ENCODE results near the gene RGS3.

Gene RGS3

DNA sequence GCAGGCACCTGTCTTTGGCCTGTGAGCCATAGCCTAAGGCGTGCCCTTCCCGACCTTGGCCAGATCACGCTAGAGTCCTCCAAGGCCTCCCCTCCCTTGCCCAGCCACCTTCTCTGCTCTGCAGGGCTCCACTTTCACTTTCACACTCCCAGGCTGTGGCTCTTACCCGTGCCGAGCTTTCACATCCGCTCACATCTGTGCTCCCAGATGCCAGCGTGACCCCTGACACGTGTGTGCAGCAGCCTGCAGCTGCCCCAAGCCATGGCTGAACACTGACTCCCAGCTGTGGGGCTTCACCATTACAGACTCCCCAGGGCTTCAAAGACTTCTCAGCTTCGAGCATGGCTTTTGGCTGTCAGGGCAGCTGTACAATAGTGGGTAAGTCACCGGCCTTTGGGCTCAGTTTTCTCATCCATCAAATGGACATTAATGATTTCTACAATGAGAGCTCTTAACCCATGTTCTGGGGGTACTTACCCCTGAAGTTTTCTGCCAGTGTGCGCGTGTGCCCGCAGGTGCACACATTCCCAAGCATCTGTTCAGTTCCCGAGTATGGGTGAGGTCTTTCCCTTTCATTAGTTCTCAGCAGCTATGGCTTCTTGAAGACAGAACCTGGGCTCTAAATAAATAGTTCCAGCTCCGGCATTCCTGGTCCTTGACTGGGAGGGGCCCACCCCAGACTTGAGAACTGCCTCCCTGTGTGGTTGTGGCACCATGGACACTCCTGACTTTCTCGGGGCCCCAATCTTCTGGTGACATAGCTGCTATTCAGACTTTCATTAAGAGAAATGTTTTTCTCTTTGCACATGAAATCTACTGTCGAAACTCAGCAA is 118.6 kb downstream of the RGS3 start:
- Histone ChIP-seq H3K4me2 (ENCODE audit: low read length) (peak overlapping the region; percentile 68), H3K9ac (ENCODE audit: low read depth, low read length) (peak overlapping the region; percentile 35), H3K9me3 (replicated peaks; ENCODE audit: low read length) (no peaks in the 10 kb centered on the region), H3K36me3 (ENCODE audit: insufficient read depth, low read length) (peaks cover 18% of the 10 kb centered on the region), H3K27me3 (ENCODE audit: control insufficient read depth, insufficient read depth, low read length) (no peaks in the 10 kb centered on the region), H3K4me1 (ENCODE audit: control insufficient read depth, insufficient read depth, low read length) (peaks cover 54% of the 10 kb centered on the region), H3K4me3 (ENCODE audit: low read length) (peak overlapping the region; percentile 39)

DNA sequence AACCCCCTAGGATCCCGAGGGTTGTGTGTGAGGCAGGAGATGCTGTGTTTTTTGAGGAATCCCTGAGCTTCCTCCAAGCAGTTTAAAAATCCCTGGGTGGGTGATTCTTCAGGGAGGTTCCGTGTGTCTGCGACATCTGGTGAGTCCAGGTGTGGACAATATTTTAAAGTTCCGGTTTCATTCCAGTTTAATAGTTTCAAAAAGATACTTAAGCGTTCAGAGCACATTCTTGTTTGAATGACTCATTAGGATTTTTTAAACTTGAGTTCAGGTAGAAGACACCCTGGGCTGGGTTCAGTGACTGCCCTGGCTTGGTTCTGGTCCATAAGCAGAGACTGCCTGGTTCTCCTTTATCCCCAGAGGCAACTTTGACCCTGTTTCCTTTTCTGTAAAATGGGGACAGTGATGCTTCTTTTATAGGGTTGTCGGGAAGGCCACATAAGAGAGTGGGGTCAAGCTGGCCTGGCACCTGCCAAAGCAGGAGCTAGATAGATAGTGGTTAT is 119.2 kb downstream of the RGS3 start:
- Histone ChIP-seq H3K36me3 (ENCODE audit: insufficient read depth, low read length) (peaks cover 18% of the 10 kb centered on the region), H3K4me2 (ENCODE audit: low read length) (peak overlapping the region; percentile 68), H3K9me3 (replicated peaks; ENCODE audit: low read length) (no peaks in the 10 kb centered on the region), H3K27me3 (ENCODE audit: control insufficient read depth, insufficient read depth, low read length) (no peaks in the 10 kb centered on the region), H3K4me3 (ENCODE audit: low read length) (no peak overlapping the region), H3K4me1 (ENCODE audit: control insufficient read depth, insufficient read depth, low read length) (peaks cover 48% of the 10 kb centered on the region), H3K9ac (ENCODE audit: low read depth, low read length) (no peak overlapping the region)

DNA sequence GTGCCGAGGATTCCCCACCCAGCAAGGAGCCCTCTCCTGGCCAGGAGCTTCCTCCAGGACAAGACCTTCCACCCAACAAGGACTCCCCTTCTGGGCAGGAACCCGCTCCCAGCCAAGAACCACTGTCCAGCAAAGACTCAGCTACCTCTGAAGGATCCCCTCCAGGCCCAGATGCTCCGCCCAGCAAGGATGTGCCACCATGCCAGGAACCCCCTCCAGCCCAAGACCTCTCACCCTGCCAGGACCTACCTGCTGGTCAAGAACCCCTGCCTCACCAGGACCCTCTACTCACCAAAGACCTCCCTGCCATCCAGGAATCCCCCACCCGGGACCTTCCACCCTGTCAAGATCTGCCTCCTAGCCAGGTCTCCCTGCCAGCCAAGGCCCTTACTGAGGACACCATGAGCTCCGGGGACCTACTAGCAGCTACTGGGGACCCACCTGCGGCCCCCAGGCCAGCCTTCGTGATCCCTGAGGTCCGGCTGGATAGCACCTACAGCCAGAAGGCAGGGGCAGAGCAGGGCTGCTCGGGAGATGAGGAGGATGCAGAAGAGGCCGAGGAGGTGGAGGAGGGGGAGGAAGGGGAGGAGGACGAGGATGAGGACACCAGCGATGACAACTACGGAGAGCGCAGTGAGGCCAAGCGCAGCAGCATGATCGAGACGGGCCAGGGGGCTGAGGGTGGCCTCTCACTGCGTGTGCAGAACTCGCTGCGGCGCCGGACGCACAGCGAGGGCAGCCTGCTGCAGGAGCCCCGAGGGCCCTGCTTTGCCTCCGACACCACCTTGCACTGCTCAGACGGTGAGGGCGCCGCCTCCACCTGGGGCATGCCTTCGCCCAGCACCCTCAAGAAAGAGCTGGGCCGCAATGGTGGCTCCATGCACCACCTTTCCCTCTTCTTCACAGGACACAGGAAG is 120.2 kb downstream of the RGS3 start:
- no peaks in the 10 kb centered on the region for H3K9me3 ChIP-seq (replicated peaks; ENCODE audit: low read length)
- no peak overlapping the region for H3K4me2 ChIP-seq (ENCODE audit: low read length)
- H3K27me3 ChIP-seq (ENCODE audit: control insufficient read depth, insufficient read depth, low read length): no peaks in the 10 kb centered on the region
- H3K9ac ChIP-seq (ENCODE audit: low read depth, low read length): no peak overlapping the region
- no peak overlapping the region for H3K4me3 ChIP-seq (ENCODE audit: low read length)
- peaks cover 18% of the 10 kb centered on the region for H3K36me3 ChIP-seq (ENCODE audit: insufficient read depth, low read length)
- H3K4me1 ChIP-seq (ENCODE audit: control insufficient read depth, insufficient read depth, low read length): peaks cover 38% of the 10 kb centered on the region

DNA sequence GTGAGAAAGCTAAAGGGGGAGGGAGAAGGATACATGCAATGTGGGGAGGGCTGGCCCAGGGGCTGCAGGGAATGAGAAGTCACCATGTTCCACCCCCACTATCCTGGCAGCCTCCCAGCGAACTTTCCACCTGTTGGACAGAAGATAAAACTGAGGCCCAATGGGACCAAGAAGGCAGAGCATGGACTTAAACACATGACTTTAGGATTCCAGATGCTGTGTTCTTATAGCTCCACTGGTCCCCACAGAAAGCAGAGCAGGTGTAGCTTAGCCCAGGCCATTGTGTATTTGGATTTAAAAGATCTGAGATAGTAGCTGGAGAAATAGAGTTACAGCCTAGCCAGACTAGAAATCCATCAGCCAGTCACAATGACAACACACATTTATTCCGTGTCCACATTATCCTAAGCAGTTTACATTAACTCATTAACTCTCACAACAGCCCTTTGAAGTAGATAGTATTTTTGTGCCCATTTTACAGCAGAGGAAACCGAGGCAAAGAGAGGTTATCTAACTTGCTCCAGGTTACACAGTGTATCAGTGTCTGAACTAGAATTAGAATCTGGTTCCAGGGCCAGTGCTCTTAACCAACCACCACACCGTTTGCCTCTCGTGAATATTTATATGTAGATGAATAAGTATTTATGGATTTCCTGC is 121.0 kb downstream of the RGS3 start:
- Histone ChIP-seq H3K4me2 (ENCODE audit: low read length) (no peak overlapping the region), H3K4me3 (ENCODE audit: low read length) (no peak overlapping the region), H3K9me3 (replicated peaks; ENCODE audit: low read length) (no peaks in the 10 kb centered on the region), H3K9ac (ENCODE audit: low read depth, low read length) (no peak overlapping the region), H3K27me3 (ENCODE audit: control insufficient read depth, insufficient read depth, low read length) (no peaks in the 10 kb centered on the region), H3K4me1 (ENCODE audit: control insufficient read depth, insufficient read depth, low read length) (peaks cover 30% of the 10 kb centered on the region), H3K36me3 (ENCODE audit: insufficient read depth, low read length) (peaks cover 18% of the 10 kb centered on the region)

DNA sequence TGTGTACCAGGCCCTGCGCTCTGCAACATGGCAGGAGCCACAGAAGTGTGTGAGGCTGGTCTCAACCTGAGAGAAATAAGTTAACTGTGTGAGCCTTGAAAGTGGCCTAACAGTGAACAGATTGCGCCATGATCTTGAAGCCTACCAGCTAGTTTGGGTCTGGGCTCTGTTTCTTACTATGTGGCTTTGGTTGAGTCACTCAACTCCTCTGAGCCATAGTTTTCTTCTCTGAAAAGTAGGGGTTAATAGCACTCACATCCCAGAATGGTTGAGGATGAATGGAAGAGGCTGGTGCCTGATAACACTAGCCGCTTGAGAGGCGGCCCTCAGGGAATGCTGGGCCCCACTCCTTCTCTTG is 121.5 kb downstream of the RGS3 start:
- no peaks in the 10 kb centered on the region for H3K27me3 ChIP-seq (ENCODE audit: control insufficient read depth, insufficient read depth, low read length)
- H3K9me3 ChIP-seq (replicated peaks; ENCODE audit: low read length): no peaks in the 10 kb centered on the region
- H3K9ac ChIP-seq (ENCODE audit: low read depth, low read length): no peak overlapping the region
- H3K36me3 ChIP-seq (ENCODE audit: insufficient read depth, low read length): peaks cover 18% of the 10 kb centered on the region
- peaks cover 25% of the 10 kb centered on the region for H3K4me1 ChIP-seq (ENCODE audit: control insufficient read depth, insufficient read depth, low read length)
- H3K4me3 ChIP-seq (ENCODE audit: low read length): no peak overlapping the region
- H3K4me2 ChIP-seq (ENCODE audit: low read length): no peak overlapping the region

DNA sequence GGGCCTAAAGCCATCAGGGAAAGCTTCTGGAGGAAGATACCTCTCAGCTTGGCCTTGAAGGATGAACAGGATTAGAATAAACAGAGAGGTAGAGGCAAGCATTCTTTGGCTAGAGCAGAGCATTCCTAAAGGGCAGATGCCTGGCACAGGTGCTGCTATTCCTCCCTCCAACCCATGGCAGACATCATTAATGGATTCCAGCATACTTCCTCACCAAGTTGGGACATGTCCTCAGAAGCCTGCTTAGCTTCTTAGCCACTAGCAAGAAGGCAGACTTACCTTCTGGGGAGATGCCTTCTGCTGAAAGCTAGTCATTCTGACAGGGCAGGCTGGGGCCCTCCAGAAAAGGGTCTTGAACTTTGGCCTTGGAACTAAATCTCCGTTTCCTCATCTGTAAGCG is 122.0 kb downstream of the RGS3 start:
- H3K36me3 ChIP-seq (ENCODE audit: insufficient read depth, low read length): peaks cover 18% of the 10 kb centered on the region
- H3K27me3 ChIP-seq (ENCODE audit: control insufficient read depth, insufficient read depth, low read length): no peaks in the 10 kb centered on the region
- no peak overlapping the region for H3K9ac ChIP-seq (ENCODE audit: low read depth, low read length)
- no peak overlapping the region for H3K4me2 ChIP-seq (ENCODE audit: low read length)
- H3K4me1 ChIP-seq (ENCODE audit: control insufficient read depth, insufficient read depth, low read length): peaks cover 20% of the 10 kb centered on the region
- no peak overlapping the region for H3K4me3 ChIP-seq (ENCODE audit: low read length)
- H3K9me3 ChIP-seq (replicated peaks; ENCODE audit: low read length): no peaks in the 10 kb centered on the region

DNA sequence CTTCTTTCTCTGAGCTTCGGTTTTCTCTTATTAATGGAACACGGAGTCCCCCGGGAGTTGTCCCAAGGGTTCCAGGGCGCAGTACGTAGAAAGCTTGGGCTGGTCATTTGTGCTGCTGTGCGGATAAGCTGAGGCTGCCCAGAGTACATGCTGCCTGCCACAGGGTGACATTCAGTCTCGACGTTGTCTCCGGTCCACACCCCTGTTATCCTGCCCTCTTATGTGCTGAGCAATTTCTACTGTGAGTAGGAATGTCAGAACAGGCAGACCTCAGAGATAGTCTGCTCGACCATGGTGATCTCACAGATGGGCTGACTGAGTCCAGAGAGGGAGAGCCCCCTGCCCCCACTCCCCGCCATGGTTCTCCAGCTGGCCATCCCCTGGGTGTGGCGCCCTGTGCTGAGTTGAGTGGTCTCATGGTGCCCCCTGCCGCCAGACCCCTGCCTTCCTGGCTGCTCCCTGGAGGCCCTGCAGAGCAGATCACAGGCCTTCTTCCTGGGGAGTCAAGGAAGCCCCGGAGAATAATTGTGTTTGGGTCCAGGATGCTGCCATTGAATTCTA is 124.0 kb downstream of the RGS3 start:
- Histone ChIP-seq H3K9me3 (replicated peaks; ENCODE audit: low read length) (no peaks in the 10 kb centered on the region), H3K27me3 (ENCODE audit: control insufficient read depth, insufficient read depth, low read length) (no peaks in the 10 kb centered on the region), H3K36me3 (ENCODE audit: insufficient read depth, low read length) (peaks cover 18% of the 10 kb centered on the region), H3K4me1 (ENCODE audit: control insufficient read depth, insufficient read depth, low read length) (peaks cover 1% of the 10 kb centered on the region), H3K4me3 (ENCODE audit: low read length) (no peak overlapping the region), H3K4me2 (ENCODE audit: low read length) (no peak overlapping the region), H3K9ac (ENCODE audit: low read depth, low read length) (no peak overlapping the region)

DNA sequence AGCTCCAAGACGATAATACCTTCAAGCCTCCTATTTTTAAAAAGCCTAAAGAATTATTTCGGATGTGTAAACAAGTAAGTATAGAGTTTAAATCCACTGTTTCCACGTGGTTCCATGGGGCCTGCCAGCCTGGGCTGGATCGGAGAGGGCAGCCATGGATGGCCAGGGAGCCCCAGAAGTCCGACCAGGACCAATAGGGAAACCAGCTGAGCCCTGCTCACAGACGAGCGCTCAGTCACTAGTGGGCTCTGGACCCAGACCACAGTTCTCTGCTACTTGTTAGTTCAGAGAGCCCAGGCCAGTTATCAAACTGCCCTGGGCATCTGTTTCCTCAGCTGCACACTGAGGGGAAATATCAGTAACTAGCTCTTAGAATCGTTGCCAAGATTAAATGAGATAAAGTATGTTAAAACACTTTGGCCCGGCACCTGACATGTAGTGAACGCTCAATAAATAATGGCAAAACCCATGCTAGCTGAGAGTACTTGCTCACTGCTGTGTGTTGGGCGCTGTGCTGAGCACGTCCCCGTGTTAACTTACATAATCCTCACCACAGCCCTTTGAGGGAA is 124.8 kb downstream of the RGS3 start:
- Histone ChIP-seq H3K4me2 (ENCODE audit: low read length) (no peak overlapping the region), H3K4me3 (ENCODE audit: low read length) (no peak overlapping the region), H3K4me1 (ENCODE audit: control insufficient read depth, insufficient read depth, low read length) (peaks cover 1% of the 10 kb centered on the region), H3K36me3 (ENCODE audit: insufficient read depth, low read length) (peaks cover 18% of the 10 kb centered on the region), H3K27me3 (ENCODE audit: control insufficient read depth, insufficient read depth, low read length) (no peaks in the 10 kb centered on the region), H3K9me3 (replicated peaks; ENCODE audit: low read length) (no peaks in the 10 kb centered on the region), H3K9ac (ENCODE audit: low read depth, low read length) (no peak overlapping the region)

DNA sequence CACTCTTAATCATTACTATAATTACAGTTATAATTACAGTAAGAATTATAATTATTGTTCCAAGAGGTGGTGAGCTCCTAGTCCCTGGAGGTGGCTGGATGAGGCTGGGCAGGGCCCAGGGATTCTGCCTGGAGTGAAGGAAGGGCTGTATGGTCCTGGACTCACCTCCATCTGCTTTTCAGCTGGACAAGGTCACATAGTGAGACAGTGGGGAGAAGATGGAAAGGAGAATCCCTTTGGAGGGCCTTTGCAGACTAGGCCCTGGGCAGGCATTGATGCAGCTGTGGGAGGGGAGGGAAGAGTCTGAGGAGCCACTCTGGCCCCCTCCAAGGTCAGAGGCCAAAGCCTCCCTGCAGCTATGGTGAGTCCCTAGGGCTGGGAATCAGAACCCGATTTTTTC is 125.4 kb downstream of the RGS3 start:
- Histone ChIP-seq H3K4me3 (ENCODE audit: low read length) (no peak overlapping the region), H3K36me3 (ENCODE audit: insufficient read depth, low read length) (peaks cover 14% of the 10 kb centered on the region), H3K4me1 (ENCODE audit: control insufficient read depth, insufficient read depth, low read length) (peaks cover 5% of the 10 kb centered on the region)

DNA sequence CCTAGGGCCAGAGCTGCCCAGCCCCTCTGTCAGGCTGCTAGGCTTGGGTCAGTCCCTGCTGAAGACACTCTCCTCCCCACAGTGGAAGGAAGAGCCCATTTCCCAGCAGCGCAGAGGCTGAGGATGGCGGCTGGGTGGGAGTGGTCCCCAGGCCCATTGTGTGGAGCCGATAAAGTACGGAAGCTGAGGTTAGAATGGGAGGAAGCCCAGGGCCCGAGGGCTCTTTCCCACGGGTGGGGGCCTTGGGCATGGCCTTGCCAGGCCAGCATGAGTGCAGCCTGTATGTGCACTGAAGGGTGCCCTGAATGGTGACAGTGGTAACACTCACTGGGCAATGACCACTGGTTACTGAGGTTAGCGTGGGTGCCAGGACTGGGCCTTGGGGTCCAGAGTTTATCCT is 125.9 kb downstream of the RGS3 start:
- no peaks in the 10 kb centered on the region for H3K9me3 ChIP-seq (replicated peaks; ENCODE audit: low read length)

More for the DNA sequence above, 125.4 kb downstream of the RGS3 start:
- Histone ChIP-seq H3K27me3 (ENCODE audit: control insufficient read depth, insufficient read depth, low read length) (no peaks in the 10 kb centered on the region), H3K9me3 (replicated peaks; ENCODE audit: low read length) (no peaks in the 10 kb centered on the region), H3K9ac (ENCODE audit: low read depth, low read length) (no peak overlapping the region), H3K4me2 (ENCODE audit: low read length) (no peak overlapping the region)

DNA sequence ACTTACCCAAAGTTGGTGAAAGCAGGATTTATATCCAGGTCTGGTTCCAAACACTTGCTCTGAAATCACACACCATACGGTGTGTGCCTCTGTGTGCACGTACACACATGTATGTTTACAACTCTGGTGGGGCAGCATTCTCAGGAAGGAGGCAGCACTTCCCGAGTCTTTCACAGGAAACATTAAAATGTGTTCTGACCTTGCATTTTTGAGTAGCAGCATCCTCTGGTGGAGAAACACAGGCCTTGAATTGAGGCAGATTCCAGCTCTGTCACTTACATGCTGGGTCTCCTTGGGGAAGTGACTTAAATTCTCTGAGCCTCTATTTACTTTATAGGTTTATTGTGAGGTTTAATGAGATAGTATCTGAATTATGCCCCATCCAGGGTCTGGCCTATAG is 126.4 kb downstream of the RGS3 start:
- Histone ChIP-seq H3K9me3 (replicated peaks; ENCODE audit: low read length) (no peaks in the 10 kb centered on the region), H3K36me3 (ENCODE audit: insufficient read depth, low read length) (peaks cover 5% of the 10 kb centered on the region), H3K27me3 (ENCODE audit: control insufficient read depth, insufficient read depth, low read length) (no peaks in the 10 kb centered on the region), H3K4me3 (ENCODE audit: low read length) (no peak overlapping the region), H3K9ac (ENCODE audit: low read depth, low read length) (no peak overlapping the region), H3K4me2 (ENCODE audit: low read length) (no peak overlapping the region), H3K4me1 (ENCODE audit: control insufficient read depth, insufficient read depth, low read length) (peaks cover 8% of the 10 kb centered on the region)

More for the DNA sequence above, 125.9 kb downstream of the RGS3 start:
- Histone ChIP-seq H3K36me3 (ENCODE audit: insufficient read depth, low read length) (peaks cover 10% of the 10 kb centered on the region), H3K4me2 (ENCODE audit: low read length) (no peak overlapping the region), H3K4me1 (ENCODE audit: control insufficient read depth, insufficient read depth, low read length) (peaks cover 5% of the 10 kb centered on the region), H3K27me3 (ENCODE audit: control insufficient read depth, insufficient read depth, low read length) (no peaks in the 10 kb centered on the region), H3K9ac (ENCODE audit: low read depth, low read length) (no peak overlapping the region), H3K4me3 (ENCODE audit: low read length) (no peak overlapping the region)

Measured in skeletal muscle satellite cell (primary cell).